Neutrophil (primary cell): ENCODE results near the gene ADAMTS2.
"Not testable (repeated sequence)": the region's sequence is repeated elsewhere in the genome, so short reads cannot be mapped to it uniquely, and the experiment has no call there.

Experiments
- H3K27ac ChIP-seq: fragments of 200-600 bp; sonication (generic); 2 replicates; pipeline ENCODE4 v1.5.1; 2016; ENCODE audit warnings: mild to moderate bottlenecking, moderate library complexity
- H3K27me3 ChIP-seq: fragments of 200-600 bp; sonication (generic); 2 replicates; pipeline ENCODE4 v1.6.0; 2016; ENCODE audit warnings: mild to moderate bottlenecking
- H3K36me3 ChIP-seq: fragments of 200-600 bp; sonication (generic); 2 replicates; pipeline ENCODE4 v1.5.1; 2017
- H3K4me1 ChIP-seq, 2 experiments: fragments of 200-600 bp in 1 of 2; sonication (generic) in 1 of 2; 1 replicate in 1 of 2; 2 replicates in 1 of 2; pipeline versions ENCODE4 v1.5.1 to v1.6.1; 2013 to 2016; ENCODE audit warnings: low read depth in 1 of 2, low read length in 1 of 2, mild to moderate bottlenecking in 1 of 2, moderate library complexity in 1 of 2; ENCODE audit not compliant: control insufficient read depth in 1 of 2, insufficient read depth in 1 of 2
- H3K4me3 ChIP-seq, 2 experiments: fragments of 200-600 bp in 1 of 2; sonication (generic) in 1 of 2; 1 replicate in 1 of 2; 2 replicates in 1 of 2; pipeline ENCODE4 v1.5.1; 2013 to 2016; ENCODE audit warnings: low read depth in 1 of 2, low read length in 1 of 2, mild to moderate bottlenecking in 1 of 2, moderate library complexity in 1 of 2
- H3K9me3 ChIP-seq: fragments of 200-600 bp; sonication (generic); 2 replicates; pipeline ENCODE4 v1.5.1; 2016
- TF ChIP-seq, protein P1 (sequence below): fragments of 200-600 bp; sonication (generic); IDR thresholded peaks from 2 replicates; pipeline ENCODE4 v1.5.1; 2016; ENCODE audit warnings: antibody characterized with exemption

ADAMTS2 gene

DNA sequence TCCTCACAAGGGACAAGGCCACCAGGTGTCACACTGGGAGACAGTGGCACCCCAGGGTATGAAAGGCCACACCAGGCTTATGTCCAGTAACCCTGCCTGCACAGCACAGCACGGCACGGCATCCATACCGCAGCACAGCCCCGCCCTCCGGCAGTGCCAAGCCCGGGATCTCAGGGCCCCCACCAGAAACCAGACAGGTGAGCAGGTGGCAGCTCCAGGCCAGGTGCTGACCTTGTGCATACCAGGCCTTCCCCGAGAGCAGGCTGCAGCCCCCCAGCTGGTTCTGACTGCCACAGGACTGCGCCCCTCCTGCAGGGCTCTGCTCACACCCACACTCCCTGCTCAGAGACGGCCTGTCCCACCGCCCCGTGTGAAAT, 56.5 kb downstream of the ADAMTS2 start:
- TF ChIP-seq, protein P1, sequence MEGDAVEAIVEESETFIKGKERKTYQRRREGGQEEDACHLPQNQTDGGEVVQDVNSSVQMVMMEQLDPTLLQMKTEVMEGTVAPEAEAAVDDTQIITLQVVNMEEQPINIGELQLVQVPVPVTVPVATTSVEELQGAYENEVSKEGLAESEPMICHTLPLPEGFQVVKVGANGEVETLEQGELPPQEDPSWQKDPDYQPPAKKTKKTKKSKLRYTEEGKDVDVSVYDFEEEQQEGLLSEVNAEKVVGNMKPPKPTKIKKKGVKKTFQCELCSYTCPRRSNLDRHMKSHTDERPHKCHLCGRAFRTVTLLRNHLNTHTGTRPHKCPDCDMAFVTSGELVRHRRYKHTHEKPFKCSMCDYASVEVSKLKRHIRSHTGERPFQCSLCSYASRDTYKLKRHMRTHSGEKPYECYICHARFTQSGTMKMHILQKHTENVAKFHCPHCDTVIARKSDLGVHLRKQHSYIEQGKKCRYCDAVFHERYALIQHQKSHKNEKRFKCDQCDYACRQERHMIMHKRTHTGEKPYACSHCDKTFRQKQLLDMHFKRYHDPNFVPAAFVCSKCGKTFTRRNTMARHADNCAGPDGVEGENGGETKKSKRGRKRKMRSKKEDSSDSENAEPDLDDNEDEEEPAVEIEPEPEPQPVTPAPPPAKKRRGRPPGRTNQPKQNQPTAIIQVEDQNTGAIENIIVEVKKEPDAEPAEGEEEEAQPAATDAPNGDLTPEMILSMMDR: no peak
- no peaks in the 10 kb centered on the region for H3K9me3 ChIP-seq
- H3K4me1 ChIP-seq: no peaks in the 10 kb centered on the region
- H3K27ac ChIP-seq: no peak overlapping the region
- H3K27me3 ChIP-seq: no peaks in the 10 kb centered on the region
- no peaks in the 10 kb centered on the region for H3K36me3 ChIP-seq
- no peak overlapping the region for H3K4me3 ChIP-seq

DNA sequence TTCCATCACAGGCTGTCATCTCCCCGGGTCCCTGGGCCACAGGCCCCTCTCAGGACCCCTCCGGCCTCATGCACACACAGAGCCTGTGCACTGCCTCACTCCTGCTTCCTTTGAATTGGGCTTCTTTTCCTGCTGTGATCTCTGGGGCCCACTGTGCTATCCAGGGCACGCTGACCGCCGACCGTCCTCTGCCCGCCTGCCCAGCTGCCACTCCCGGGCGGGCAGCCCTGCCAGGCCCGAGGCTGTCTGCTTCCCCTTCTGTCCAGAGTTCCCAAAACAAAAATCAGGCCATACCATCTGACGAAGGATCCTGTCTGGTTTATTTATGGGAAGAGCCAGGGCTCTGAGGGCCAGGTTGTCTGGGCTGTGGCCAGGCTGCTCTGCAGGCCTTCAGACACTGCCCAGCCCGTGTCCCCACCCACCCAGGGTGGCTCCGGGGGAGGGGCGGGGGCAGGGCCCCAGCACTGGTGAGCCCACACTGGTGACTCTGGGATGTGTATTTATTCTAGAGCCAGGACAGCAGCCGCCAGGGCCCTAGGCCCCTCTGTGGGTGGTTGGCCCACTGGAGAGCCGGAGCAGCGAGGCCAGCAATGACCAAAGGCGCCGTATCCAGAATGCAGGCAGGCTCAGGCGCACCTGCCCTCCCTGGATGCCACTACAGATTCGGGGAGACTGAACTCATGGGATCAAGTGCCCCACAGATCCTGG, 57.0 kb downstream of the ADAMTS2 start:
- TF ChIP-seq, protein P1: no peak
- Histone ChIP-seq H3K9me3 (no peaks in the 10 kb centered on the region), H3K27ac (no peak overlapping the region), H3K4me1 (no peaks in the 10 kb centered on the region), H3K4me3 (no peak overlapping the region), H3K36me3 (no peaks in the 10 kb centered on the region), H3K27me3 (no peaks in the 10 kb centered on the region)

DNA sequence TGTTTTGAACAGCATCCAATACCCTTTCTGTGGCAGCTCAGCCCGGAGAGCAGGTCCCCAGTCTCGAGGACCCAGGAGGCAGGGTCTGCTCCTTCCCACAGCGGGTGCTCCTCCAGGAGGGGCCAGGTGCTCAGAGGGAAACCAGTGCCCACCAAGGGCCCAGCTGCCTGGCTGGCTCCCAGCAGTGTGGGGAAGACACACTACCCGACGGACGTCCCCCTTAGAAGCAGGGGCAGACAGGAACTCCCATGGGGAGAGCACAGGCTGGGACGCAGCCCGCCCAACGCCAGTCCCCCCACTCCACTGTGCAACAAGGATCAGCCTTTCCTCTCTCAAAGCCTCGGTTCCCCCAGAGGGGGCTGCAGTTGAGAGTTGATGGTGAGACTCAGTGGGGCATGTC, 57.6 kb downstream of the ADAMTS2 start:
- TF ChIP-seq, protein P1: no peak
- H3K27me3 ChIP-seq: no peaks in the 10 kb centered on the region
- no peaks in the 10 kb centered on the region for H3K36me3 ChIP-seq
- no peaks in the 10 kb centered on the region for H3K9me3 ChIP-seq
- H3K4me1 ChIP-seq: no peaks in the 10 kb centered on the region
- H3K27ac ChIP-seq: no peak overlapping the region
- no peak overlapping the region for H3K4me3 ChIP-seq

DNA sequence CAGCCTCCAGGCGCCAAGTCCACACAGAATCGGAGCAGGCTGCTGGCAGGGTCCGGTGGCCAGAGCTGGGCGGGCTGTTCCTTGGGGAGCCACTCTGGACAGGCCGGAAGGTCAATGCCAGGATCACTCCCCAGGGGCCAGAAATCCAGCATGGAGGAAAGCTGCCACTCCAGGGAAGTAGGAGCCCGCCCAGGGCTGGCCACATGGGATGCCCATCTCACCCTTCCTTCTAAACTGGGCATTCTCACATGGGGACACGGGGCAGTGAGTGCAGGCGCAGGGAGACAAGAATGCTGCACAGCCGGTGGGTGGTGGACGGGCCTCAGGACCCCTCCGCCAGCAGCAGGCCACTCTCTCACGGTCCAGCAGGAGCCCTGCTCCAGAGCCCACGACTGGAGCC, 58.2 kb downstream of the ADAMTS2 start:
- no peaks in the 10 kb centered on the region for H3K36me3 ChIP-seq
- no peaks in the 10 kb centered on the region for H3K4me1 ChIP-seq
- TF ChIP-seq, protein P1: no peak
- H3K27ac ChIP-seq: no peak overlapping the region
- no peaks in the 10 kb centered on the region for H3K27me3 ChIP-seq
- no peaks in the 10 kb centered on the region for H3K9me3 ChIP-seq
- no peak overlapping the region for H3K4me3 ChIP-seq

DNA sequence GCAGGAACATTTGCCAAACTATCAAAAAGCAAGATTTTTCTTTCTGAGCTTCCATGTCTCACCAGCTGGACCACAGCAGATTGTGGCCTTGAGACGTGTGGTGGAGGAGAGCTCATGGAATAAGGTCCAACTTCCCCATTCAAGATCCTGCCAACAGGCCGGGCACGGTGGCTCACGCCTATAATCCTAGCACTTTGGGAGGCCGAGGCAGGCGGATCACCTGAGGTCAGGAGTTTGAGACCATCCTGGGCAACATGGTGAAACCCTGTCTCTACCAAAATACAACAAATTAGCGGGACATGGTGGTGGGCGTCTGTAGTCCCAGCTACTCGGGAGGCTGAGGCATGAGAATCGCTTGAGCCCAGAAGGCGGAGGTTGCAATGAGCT, 59.5 kb downstream of the ADAMTS2 start:
- not testable (repeated sequence) for H3K27ac ChIP-seq, H3K4me1 ChIP-seq, H3K9me3 ChIP-seq, H3K36me3 ChIP-seq, H3K4me3 ChIP-seq, H3K27me3 ChIP-seq

DNA sequence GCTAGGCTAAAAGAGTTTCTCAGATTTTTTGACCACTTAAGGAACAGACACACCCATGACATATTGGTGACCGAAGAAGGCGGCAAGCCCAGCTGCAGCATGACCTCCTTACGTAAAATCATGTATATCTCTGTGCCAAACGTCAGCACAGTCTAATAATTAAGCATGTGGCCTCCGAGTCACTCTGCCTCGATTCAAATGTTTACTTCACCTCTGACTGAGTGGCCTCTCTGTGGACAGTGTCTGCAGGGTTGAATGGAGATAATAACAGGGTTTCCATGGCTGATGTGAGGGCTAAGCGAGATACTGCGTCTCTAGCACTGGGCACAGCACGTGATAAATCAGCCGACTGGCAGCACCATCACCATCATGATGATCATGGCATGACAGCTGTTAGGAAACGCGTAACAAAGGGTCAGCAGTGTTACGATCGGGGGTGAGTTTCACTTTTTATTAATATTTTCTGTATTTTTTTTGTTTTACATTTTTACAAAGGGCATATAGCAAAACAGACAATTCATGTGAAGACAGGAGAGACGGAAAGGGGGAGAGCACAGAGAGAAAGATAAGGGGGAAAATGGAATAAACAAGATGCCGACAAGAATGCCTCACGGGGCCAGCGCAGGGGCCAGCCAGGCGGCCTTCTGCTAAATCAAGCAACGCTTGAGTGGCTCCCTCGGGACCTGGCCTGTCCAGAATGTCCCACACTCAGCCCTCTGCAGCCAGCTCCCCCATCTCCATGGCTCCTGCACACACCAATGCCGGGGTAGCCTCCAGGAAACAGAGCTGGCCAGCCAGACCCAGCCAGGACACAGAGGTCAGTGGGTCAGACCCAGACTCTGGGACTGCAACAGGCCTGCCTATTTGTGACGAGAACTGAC, 60.3 kb downstream of the ADAMTS2 start:
- TF ChIP-seq, protein P1: no peak
- Histone ChIP-seq H3K27ac (no peak overlapping the region), H3K27me3 (no peaks in the 10 kb centered on the region), H3K9me3 (no peaks in the 10 kb centered on the region), H3K4me1 (no peaks in the 10 kb centered on the region), H3K36me3 (no peaks in the 10 kb centered on the region), H3K4me3 (no peak overlapping the region)

DNA sequence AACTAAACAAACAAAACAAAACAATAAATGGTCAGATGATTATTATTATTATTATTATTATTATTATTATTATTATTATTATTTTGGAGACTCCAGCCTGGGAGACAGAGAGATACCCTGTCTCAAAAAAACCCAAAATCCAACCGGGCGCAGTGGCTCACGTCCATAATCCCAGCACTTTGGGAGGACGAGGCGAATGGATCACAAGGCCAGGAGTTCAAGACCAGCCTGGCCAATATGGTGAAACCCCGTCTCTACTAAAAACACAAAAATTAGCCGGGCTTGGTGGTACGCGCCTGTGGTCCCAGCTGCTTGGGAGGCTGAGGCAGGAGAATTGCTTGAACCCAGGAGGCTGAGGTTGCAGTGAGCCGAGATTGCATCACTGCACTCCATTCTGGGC, 61.4 kb downstream of the ADAMTS2 start:
- H3K27ac ChIP-seq, H3K4me3 ChIP-seq, H3K4me1 ChIP-seq, H3K27me3 ChIP-seq, H3K9me3 ChIP-seq, H3K36me3 ChIP-seq: not testable (repeated sequence)
